ENCODE results near the gene BLOC1S3. TPM values are rescaled to one million over a fixed set of nuclear protein-coding genes. Genes with fewer than 3 reads are reported as not detected.

BLOC1S3 gene
- total RNA-seq, 1 donor from 2014 or later: 22.7 TPM

GRCh38 chr19:45158503-45159209 lies 19.9 kb upstream of the BLOC1S3 start:
- Mint-ChIP-seq H3K9me3 (ENCODE audit: unreplicated experiment) (no peaks in the 10 kb centered on the region), H3K4me3 (ENCODE audit: unreplicated experiment) (no peak overlapping the region), H3K27ac (ENCODE audit: unreplicated experiment) (no peak overlapping the region), H3K4me1 (ENCODE audit: unreplicated experiment) (peaks cover 14% of the 10 kb centered on the region), H3K27me3 (ENCODE audit: unreplicated experiment) (peaks cover 34% of the 10 kb centered on the region), H3K36me3 (ENCODE audit: low read depth, unreplicated experiment) (peaks cover 3% of the 10 kb centered on the region)
- DNase-seq (ENCODE audit: low spot score): no peak
- no peak for TF ChIP-seq CTCF (IDR thresholded peaks at IDR 0.05; ENCODE audit: unreplicated experiment)

GRCh38 chr19:45159210-45159970 lies 19.2 kb upstream of the BLOC1S3 start:
- H3K27me3 Mint-ChIP-seq (ENCODE audit: unreplicated experiment): peaks cover 28% of the 10 kb centered on the region
- no peaks in the 10 kb centered on the region for H3K9me3 Mint-ChIP-seq (ENCODE audit: unreplicated experiment)
- no peak overlapping the region for H3K27ac Mint-ChIP-seq (ENCODE audit: unreplicated experiment)
- DNase-seq (ENCODE audit: low spot score): no peak
- H3K36me3 Mint-ChIP-seq (ENCODE audit: low read depth, unreplicated experiment): peaks cover 3% of the 10 kb centered on the region
- H3K4me1 Mint-ChIP-seq (ENCODE audit: unreplicated experiment): peaks cover 11% of the 10 kb centered on the region
- no peak overlapping the region for H3K4me3 Mint-ChIP-seq (ENCODE audit: unreplicated experiment)
- TF ChIP-seq CTCF (IDR thresholded peaks at IDR 0.05; ENCODE audit: unreplicated experiment): no peak

GRCh38 chr19:45159971-45160324 lies 18.6 kb upstream of the BLOC1S3 start:
- Mint-ChIP-seq H3K4me3 (ENCODE audit: unreplicated experiment) (no peak overlapping the region), H3K4me1 (ENCODE audit: unreplicated experiment) (peaks cover 10% of the 10 kb centered on the region), H3K9me3 (ENCODE audit: unreplicated experiment) (no peaks in the 10 kb centered on the region), H3K27ac (ENCODE audit: unreplicated experiment) (peak overlapping the region; percentile 42), H3K27me3 (ENCODE audit: unreplicated experiment) (peaks cover 25% of the 10 kb centered on the region), H3K36me3 (ENCODE audit: low read depth, unreplicated experiment) (peaks cover 3% of the 10 kb centered on the region)
- no peak for TF ChIP-seq CTCF (IDR thresholded peaks at IDR 0.05; ENCODE audit: unreplicated experiment)
- no peak for DNase-seq (ENCODE audit: low spot score)

- DNase-seq (ENCODE audit: low spot score): no peak
- TF ChIP-seq CTCF (IDR thresholded peaks at IDR 0.05; ENCODE audit: unreplicated experiment): no peak
- Mint-ChIP-seq H3K27ac (ENCODE audit: unreplicated experiment) (peak within 1 kb of the TSS; percentile 42), H3K27me3 (ENCODE audit: unreplicated experiment) (peaks cover 27% of the 10 kb centered on the region), H3K9me3 (ENCODE audit: unreplicated experiment) (no peaks in the 10 kb centered on the region), H3K36me3 (ENCODE audit: low read depth, unreplicated experiment) (peaks cover 3% of the 10 kb centered on the region), H3K4me3 (ENCODE audit: unreplicated experiment) (peak within 1 kb of the TSS; percentile 82), H3K4me1 (ENCODE audit: unreplicated experiment) (peaks cover 12% of the 10 kb centered on the region)
Measured at GRCh38 chr19:45160870-45161737, 17.5 kb upstream of the BLOC1S3 start, which contains the start of gene NKPD1. NKPD1 (minus strand) TSS chr19:45160982; CDS start chr19:45160150, 832 bp downstream.

Data from endothelial cell (in vitro differentiated cells).